ENCODE measurements around the gene TMEM212. TPM values are rescaled to one million over a fixed set of nuclear protein-coding genes. Genes with fewer than 3 reads are reported as not detected.
"Not testable (repeated sequence)": the region's sequence is repeated elsewhere in the genome, so short reads cannot be mapped to it uniquely, and the experiment has no call there.

Gene TMEM212
- total RNA-seq, 2 experiments from 2014 or later = not detected

DNA sequence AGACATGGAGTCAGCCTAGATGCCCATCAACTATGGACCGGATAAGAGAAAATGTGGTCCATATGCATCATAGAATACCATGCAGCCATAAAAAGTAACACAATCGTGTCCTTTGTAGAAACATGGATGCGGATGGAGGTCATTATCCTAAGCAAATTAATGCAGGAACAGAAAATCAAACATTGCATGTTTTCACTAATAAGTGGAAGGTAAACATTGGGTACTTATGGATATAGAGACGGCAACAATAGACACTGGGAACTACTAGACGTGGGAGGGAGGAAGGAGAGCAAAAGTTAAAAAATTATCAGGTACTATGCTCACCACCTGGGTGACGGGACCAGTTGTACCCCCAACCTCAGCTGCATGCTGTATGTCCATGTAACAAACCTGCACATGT is 35.3 kb upstream of the TMEM212 start:
- Mint-ChIP-seq H3K4me1 (peaks cover 30% of the 10 kb centered on the region), H3K4me3 (no peak overlapping the region), H3K27me3 (peaks cover 33% of the 10 kb centered on the region), H3K36me3 (ENCODE audit: low read depth) (no peaks in the 10 kb centered on the region), H3K27ac (no peak overlapping the region), H3K9me3 (no peaks in the 10 kb centered on the region)
- ChIA-PET POLR2A (no interaction called here), CTCF (no interaction called here)
- no peak for DNase-seq

DNA sequence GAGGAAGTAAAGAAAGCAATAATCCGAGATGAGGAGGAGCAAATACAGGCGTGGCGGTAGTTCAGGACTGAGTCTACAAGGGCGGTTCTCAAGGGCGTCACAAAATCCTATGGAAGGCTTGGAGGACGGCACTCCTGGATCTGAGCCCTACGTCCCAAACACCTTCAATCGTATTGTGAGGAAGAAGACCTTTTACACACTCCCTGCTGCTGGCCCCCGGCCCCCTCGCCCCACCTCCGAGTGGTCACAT is 33.6 kb upstream of the TMEM212 start:
- peak overlapping the region; percentile 49 for H3K27ac Mint-ChIP-seq
- peaks cover 42% of the 10 kb centered on the region for H3K4me1 Mint-ChIP-seq
- ChIA-PET POLR2A (interaction anchor here (1.9 kb wide), 1 partner anchor 19 kb away, joined by 4 read pairs; no protein-coding TSS in a partner anchor), CTCF (interaction anchor here (0.6 to 3.2 kb wide), 3 partner anchors 20 to 26 kb away, joined by 4 to 14 read pairs (median 4); no protein-coding TSS in a partner anchor)
- peaks cover 33% of the 10 kb centered on the region for H3K27me3 Mint-ChIP-seq
- no peak for DNase-seq
- H3K4me3 Mint-ChIP-seq = peak overlapping the region; percentile 79
- no peaks in the 10 kb centered on the region for H3K9me3 Mint-ChIP-seq
- no peaks in the 10 kb centered on the region for H3K36me3 Mint-ChIP-seq (ENCODE audit: low read depth)

DNA sequence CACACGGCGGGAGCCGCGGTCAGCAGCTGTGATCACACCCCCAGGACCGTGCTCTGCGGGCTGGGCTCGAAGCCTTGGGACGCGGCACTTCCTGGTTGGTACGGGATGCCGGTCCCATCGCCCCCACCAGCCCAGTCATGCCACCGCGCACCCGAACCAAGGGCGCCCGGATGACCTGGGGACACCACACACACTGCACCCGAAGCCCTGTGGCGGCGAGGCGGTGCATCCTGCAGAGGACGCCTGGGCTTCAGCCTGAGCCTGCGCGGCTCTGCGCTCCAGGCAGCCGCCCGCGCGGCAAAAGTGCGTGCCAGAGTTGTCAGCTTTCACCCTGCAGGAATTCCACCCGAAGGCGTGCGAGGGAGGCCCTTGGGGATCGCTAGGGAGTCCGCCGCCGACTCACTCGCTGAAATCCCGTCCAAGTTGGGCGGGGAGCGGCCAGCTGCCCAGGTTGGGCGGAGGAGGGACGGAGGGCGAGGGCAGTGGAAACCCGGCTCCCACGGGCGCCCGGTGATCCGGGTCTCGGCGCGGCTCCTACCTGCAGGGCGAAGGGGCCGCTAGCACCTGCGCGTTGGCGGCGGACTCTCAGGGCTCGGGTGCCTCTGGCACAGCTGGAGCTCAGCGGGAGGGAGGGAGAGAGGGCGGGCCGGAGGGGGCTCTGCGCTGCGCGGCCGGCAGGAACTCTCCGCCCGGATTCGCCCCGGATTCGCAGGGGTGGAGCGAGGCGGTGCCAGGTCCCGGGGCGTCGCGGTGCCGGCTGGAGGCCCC is 33.1 kb upstream of the TMEM212 start, which contains the start of gene PLD1:
Gene PLD1 (minus strand): TSS at position 623 of the 768 bp plus-strand sequence. CDS start 72,432 bp downstream, outside the sequence.
- H3K27ac Mint-ChIP-seq = peak within 1 kb of the TSS; percentile 49
- POLR2A ChIA-PET = interaction anchor here (1.9 kb wide), 1 partner anchor 19 kb away, joined by 4 read pairs; no protein-coding TSS in a partner anchor
- DNase-seq = peak; percentile 72
- peaks cover 45% of the 10 kb centered on the region for H3K4me1 Mint-ChIP-seq
- peak within 1 kb of the TSS; percentile 79 for H3K4me3 Mint-ChIP-seq
- H3K36me3 Mint-ChIP-seq (ENCODE audit: low read depth) = no peaks in the 10 kb centered on the region
- H3K9me3 Mint-ChIP-seq = no peaks in the 10 kb centered on the region
- CTCF ChIA-PET = interaction anchor here (1.0 to 3.2 kb wide), 2 partner anchors 19 to 24 kb away, joined by 4 to 14 read pairs; no protein-coding TSS in a partner anchor
- peaks cover 33% of the 10 kb centered on the region for H3K27me3 Mint-ChIP-seq

DNA sequence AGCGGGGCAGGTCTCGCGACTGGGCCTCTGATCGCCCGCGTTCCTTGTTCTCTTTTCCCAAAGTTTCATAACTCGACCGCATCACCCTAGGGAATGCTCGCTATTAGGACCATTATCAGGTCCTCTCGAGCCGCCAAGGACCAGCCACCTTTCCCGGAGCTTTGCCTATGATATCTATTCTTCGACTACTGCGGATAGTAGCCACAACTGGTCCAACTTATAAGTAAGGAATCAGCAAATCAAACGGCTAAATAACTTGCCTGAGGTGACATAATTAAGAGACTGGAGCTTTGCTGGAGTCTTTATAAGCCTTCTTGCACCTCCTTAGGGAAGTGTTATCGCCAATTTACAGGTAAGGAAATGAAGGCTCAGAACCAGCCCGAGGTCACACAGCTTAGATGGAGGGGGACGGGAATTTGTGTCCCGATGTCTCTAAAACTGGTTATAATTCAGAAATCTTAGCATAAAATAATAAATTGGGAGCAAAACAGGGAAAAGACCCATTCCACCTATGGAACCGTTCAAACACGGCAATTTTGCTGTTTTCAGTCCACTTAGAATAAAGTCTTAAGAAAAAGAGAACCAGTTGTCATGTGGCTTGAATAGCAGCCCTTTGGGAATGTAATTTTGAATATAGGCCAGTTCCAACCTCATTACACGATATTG is 32.4 kb upstream of the TMEM212 start:
- H3K27me3 Mint-ChIP-seq = peaks cover 33% of the 10 kb centered on the region
- no peak overlapping the region for H3K27ac Mint-ChIP-seq
- H3K4me3 Mint-ChIP-seq = peak overlapping the region; percentile 69

DNA sequence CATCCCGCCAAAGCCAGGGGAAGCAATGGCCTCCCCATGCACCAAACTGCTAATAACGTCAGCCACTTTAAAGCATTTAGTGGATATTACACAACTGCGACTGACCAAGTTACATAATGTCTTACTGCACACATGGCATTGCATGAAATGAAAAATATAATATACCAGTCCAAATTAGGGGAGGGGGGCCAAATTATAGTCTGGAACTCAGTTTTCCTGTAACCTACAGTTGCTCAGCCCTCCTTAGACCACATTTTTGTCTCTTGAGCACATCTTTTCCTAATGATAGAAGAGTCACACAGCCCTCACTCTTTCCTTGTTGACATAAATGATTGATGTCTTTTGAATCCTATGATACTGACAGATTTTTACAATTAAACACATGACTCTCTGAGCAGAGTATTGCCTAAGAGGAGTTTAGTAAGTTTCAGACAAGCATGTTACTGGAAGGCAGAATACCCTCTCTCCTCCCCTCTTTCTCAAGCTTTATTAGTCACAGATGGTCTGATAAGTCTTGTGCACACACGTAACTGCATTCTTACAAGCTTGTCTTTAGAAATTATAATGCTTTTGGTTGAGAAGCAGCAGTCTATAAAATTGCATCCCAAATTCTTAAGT is 31.7 kb upstream of the TMEM212 start:
- H3K4me1 Mint-ChIP-seq = peaks cover 42% of the 10 kb centered on the region
- CTCF ChIA-PET = interaction anchor here (1.0 to 3.2 kb wide), 2 partner anchors 18 to 530 kb away, joined by 4 to 14 read pairs; no protein-coding TSS in a partner anchor

More for the DNA sequence above, 32.4 kb upstream of the TMEM212 start:
- H3K9me3 Mint-ChIP-seq = no peaks in the 10 kb centered on the region
- no peaks in the 10 kb centered on the region for H3K36me3 Mint-ChIP-seq (ENCODE audit: low read depth)
- H3K4me1 Mint-ChIP-seq = peaks cover 45% of the 10 kb centered on the region
- ChIA-PET POLR2A (interaction anchor here (1.9 kb wide), 1 partner anchor 18 kb away, joined by 4 read pairs; no protein-coding TSS in a partner anchor), CTCF (interaction anchor here (3.2 kb wide), 1 partner anchor 19 kb away, joined by 14 read pairs; no protein-coding TSS in a partner anchor)
- DNase-seq = no peak

DNA sequence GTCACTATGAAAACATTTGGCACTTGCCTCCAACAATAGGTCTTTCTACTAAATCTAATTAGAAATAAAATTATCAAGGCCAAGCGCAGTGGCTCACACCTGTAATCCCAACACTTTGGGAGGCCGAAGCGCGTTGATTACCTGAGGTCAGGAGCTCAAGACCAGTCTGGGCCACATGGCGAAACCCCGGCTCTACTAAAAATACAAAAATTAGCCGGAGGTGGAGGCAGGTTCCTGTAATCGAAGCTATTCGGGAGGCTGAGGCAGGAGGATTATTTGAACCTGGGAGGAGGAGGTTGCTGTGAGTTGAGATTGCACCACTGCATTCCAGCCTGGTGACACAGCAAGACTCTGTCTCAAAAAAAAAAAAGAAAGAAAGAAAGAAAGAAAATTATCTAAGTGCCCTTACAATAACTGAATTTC is 31.2 kb upstream of the TMEM212 start:
- CTCF ChIA-PET = interaction anchor here (1.0 to 3.2 kb wide), 2 partner anchors 17 to 530 kb away, joined by 4 to 14 read pairs; no protein-coding TSS in a partner anchor
- peaks cover 37% of the 10 kb centered on the region for H3K4me1 Mint-ChIP-seq
- no peak overlapping the region for H3K4me3 Mint-ChIP-seq
- POLR2A ChIA-PET = no interaction called here
- no peaks in the 10 kb centered on the region for H3K9me3 Mint-ChIP-seq
- H3K27ac Mint-ChIP-seq = no peak overlapping the region
- H3K27me3 Mint-ChIP-seq = peaks cover 33% of the 10 kb centered on the region
- no peaks in the 10 kb centered on the region for H3K36me3 Mint-ChIP-seq (ENCODE audit: low read depth)
- no peak for DNase-seq

More for the DNA sequence above, 31.7 kb upstream of the TMEM212 start:
- no peak overlapping the region for H3K4me3 Mint-ChIP-seq
- no peaks in the 10 kb centered on the region for H3K36me3 Mint-ChIP-seq (ENCODE audit: low read depth)
- H3K27me3 Mint-ChIP-seq = peaks cover 33% of the 10 kb centered on the region
- no peak for DNase-seq
- POLR2A ChIA-PET = no interaction called here
- no peak overlapping the region for H3K27ac Mint-ChIP-seq
- H3K9me3 Mint-ChIP-seq = no peaks in the 10 kb centered on the region

DNA sequence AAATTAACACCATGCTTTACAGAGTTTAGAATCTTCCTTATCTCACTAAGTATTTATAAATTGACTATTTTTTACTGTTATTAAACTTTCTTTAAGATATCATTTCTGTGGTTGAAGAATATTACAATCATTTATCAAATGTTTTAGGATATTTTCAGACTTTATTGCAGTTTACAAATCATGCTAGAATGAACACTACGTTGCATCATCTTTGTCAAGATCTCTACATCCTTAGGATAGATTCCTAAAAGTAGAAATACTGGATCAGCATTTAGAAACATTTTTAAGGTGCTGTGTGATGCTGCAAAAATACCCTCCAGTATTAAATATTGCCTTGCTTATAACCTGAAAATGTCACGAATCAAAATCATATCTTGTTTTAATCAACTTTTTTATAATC is 30.3 kb upstream of the TMEM212 start:
- no peak for DNase-seq
- Mint-ChIP-seq H3K4me1 (peaks cover 34% of the 10 kb centered on the region), H3K27me3 (peaks cover 30% of the 10 kb centered on the region), H3K9me3 (no peaks in the 10 kb centered on the region), H3K27ac (no peak overlapping the region), H3K36me3 (ENCODE audit: low read depth) (no peaks in the 10 kb centered on the region), H3K4me3 (no peak overlapping the region)
- POLR2A ChIA-PET = no interaction called here
- CTCF ChIA-PET = interaction anchor here (1.5 kb wide), 1 partner anchor 40 kb away, joined by 3 read pairs; no protein-coding TSS in a partner anchor

DNA sequence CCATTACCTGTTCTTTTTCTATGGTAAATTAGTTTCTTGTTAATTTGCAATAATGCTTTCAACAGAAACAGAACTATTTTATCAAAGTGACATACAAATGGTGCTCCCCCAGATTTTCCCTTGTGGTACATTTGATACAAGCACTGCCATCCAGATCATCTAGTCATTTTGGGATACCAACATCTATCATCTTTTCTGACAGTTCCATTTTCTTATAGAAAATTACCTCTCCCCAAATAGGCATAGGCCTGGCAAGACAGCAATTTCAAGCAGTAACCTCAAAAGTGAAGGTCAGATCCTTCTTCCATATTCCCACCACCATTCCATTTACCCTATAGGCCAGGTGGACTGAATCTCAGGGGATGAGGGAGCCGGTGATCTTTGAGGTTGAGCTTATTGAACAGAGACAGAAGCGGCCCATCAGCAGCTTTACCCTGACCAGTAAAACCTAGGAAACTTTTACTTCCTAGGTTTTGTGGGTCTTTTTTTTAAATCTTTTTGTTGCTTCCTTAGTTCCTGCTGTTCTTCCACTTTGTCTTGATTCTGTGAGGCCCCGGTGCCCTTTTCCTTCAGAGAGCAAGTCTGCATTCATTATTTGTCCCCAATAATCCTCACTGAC is 29.8 kb upstream of the TMEM212 start:
- Mint-ChIP-seq H3K4me3 (no peak overlapping the region), H3K36me3 (ENCODE audit: low read depth) (no peaks in the 10 kb centered on the region), H3K27me3 (peaks cover 31% of the 10 kb centered on the region), H3K9me3 (no peaks in the 10 kb centered on the region), H3K27ac (peak overlapping the region; percentile 62), H3K4me1 (peaks cover 34% of the 10 kb centered on the region)
- POLR2A ChIA-PET = no interaction called here
- no peak for DNase-seq
- CTCF ChIA-PET = interaction anchor here (1.5 kb wide), 1 partner anchor 40 kb away, joined by 3 read pairs; no protein-coding TSS in a partner anchor

DNA sequence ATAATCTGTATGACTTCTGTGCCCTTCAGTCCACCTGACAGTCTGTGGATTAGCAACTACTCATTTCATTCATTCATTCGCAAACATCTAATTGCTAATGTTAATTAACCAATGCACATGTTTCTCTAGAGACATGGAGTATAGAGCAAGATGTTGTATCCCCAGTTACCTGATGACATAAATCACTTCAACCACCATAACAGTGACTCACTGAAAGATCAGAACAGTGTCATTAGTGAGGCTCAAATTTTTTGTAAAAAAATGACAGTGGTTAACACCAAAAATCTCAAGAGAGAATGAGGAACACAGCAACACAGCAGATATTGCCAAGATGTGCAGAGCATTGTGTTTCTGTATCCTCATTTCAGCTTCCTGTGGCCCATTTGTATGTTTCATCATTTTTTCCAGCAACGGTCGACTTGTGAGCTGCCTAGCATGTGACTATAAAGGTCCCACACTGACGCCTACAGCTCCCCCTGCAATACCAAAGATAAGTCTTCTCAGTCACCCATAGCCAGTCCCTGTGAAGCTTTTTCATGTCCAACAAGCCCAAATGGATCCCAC is 29.2 kb upstream of the TMEM212 start:
- H3K27me3 Mint-ChIP-seq = peaks cover 30% of the 10 kb centered on the region
- ChIA-PET POLR2A (no interaction called here), CTCF (interaction anchor here (1.5 kb wide), 1 partner anchor 41 kb away, joined by 3 read pairs; no protein-coding TSS in a partner anchor)
- H3K27ac Mint-ChIP-seq = peak overlapping the region; percentile 62
- no peak overlapping the region for H3K4me3 Mint-ChIP-seq
- H3K36me3 Mint-ChIP-seq (ENCODE audit: low read depth) = no peaks in the 10 kb centered on the region
- H3K4me1 Mint-ChIP-seq = peaks cover 34% of the 10 kb centered on the region
- H3K9me3 Mint-ChIP-seq = no peaks in the 10 kb centered on the region
- peak; percentile 35 for DNase-seq

DNA sequence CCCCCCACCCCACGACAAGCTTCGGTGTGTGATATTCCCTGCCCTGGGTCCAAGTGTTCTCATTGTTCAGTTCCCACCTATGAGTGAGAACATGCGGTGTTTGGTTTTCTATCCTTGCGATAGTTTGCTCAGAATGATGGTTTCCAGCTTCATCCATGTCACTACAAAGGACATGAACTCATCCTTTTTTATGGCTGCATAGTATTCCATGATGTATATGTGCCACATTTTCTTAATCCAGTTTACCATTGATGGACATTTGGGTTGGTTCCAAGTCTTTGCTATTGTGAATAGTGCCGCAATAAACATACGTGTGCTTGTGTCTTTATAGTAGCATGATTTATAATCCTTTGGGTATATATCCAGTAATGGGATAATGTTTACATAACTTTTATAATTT is 28.5 kb upstream of the TMEM212 start:
- CTCF ChIA-PET = interaction anchor here (1.5 kb wide), 1 partner anchor 42 kb away, joined by 3 read pairs; no protein-coding TSS in a partner anchor
- POLR2A ChIA-PET = not testable (repeated sequence)

DNA sequence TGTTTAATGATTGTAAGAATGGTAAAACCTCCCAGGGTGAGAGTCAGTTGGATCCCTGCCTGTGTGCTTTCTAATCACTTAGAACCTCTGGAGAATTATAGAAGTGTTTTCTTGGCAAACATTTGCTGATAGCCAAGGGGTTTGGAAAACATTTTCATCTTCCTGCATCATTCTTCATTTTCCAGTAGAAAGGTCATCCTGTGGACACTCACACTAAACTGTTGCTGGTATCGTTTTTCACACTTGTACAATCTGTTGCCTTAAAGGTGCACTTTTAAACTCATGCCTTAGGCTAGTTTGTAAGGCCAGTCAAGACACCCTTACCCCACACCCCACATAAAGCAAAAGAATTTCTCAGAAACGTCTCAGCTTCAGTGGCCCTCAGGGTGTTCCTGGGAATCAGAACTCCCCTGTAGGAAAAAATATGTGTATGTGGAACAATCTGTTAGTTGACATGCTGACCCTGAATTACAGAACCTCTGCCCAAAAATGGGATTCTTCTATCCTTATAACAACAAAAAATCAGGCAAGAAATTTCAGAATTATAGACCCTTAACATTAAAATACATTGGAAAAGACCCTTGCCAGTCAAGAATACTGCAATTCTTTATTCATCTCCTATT is 27.1 kb upstream of the TMEM212 start:
- Mint-ChIP-seq H3K27me3 (peaks cover 15% of the 10 kb centered on the region), H3K27ac (no peak overlapping the region), H3K4me3 (no peak overlapping the region), H3K4me1 (peaks cover 22% of the 10 kb centered on the region), H3K36me3 (ENCODE audit: low read depth) (no peaks in the 10 kb centered on the region), H3K9me3 (no peaks in the 10 kb centered on the region)
- ChIA-PET CTCF (no interaction called here), POLR2A (no interaction called here)
- no peak for DNase-seq

More for the DNA sequence above, 28.5 kb upstream of the TMEM212 start:
- H3K27ac Mint-ChIP-seq; H3K9me3 Mint-ChIP-seq; DNase-seq; H3K36me3 Mint-ChIP-seq (ENCODE audit: low read depth); H3K4me3 Mint-ChIP-seq: not testable (repeated sequence)
- Mint-ChIP-seq H3K4me1 (peaks cover 27% of the 10 kb centered on the region), H3K27me3 (peaks cover 24% of the 10 kb centered on the region)

Data from activated CD4-positive, alpha-beta memory T cell treated with anti-CD3 and anti-CD28 coated beads, Interleukin-2, amount 10 ng/mL, durations not matched to agents 7 days and 5 days (primary cell).